Measurements from ENCODE around the gene USP10. TPM values are rescaled to one million over a fixed set of nuclear protein-coding genes. Genes with fewer than 3 reads are reported as not detected.

The USP10 gene
- total RNA-seq, 4 donors from 2014 or later = 49.1 to 70.2 (median 60.0) TPM

- WGBS, 2 donors (ENCODE audit: low coverage in 1 of 2) = 68 to 70% methylated on average over 4 to 7 of the region's 7 CpGs
- peaks cover 0 to 100% of the 10 kb centered on the region in 2 donors for H3K36me3 ChIP-seq
- no peak overlapping the region for H3K4me3 ChIP-seq
- no peak for ATAC-seq
- H3K27ac ChIP-seq = no peak overlapping the region
- H3K9me3 ChIP-seq = no peaks in the 10 kb centered on the region
- H3K27me3 ChIP-seq = no peaks in the 10 kb centered on the region
- no peak for TF ChIP-seq CTCF (IDR thresholded peaks at IDR 0.05)
- no peak for TF ChIP-seq POLR2AphosphoS5 (IDR thresholded peaks at IDR 0.05)
- TF ChIP-seq EP300 (IDR thresholded peaks at IDR 0.05) = no peak
- no peak for TF ChIP-seq POLR2A (IDR thresholded peaks at IDR 0.05)
- H3K4me1 ChIP-seq = no peaks in the 10 kb centered on the region
Measured at GRCh38 chr16:84660973-84661372, 38.8 kb upstream of the USP10 start.

- TF ChIP-seq POLR2A (IDR thresholded peaks at IDR 0.05) (no peak), EP300 (IDR thresholded peaks at IDR 0.05) (no peak), CTCF (IDR thresholded peaks at IDR 0.05) (no peak), POLR2AphosphoS5 (IDR thresholded peaks at IDR 0.05) (no peak)
- Histone ChIP-seq H3K4me3 (no peak overlapping the region), H3K27me3 (no peaks in the 10 kb centered on the region), H3K9me3 (no peaks in the 10 kb centered on the region), H3K27ac (no peak overlapping the region), H3K36me3 (peaks cover 0 to 100% of the 10 kb centered on the region in 2 donors), H3K4me1 (no peaks in the 10 kb centered on the region)
- WGBS, 2 donors (ENCODE audit: low coverage in 1 of 2) = 90 to 95% methylated on average over 6 to 8 of the region's 51 CpGs
- ATAC-seq = no peak
Measured at GRCh38 chr16:84661418-84662060, 38.3 kb upstream of the USP10 start.

- WGBS, 2 donors (ENCODE audit: low coverage in 1 of 2) = 86 to 87% methylated on average over 6 to 9 of the region's 9 CpGs
- no peak for ATAC-seq
Measured at GRCh38 chr16:84662471-84662870, 37.3 kb upstream of the USP10 start.

GRCh38 chr16:84663433-84664101 lies 36.2 kb upstream of the USP10 start:
- H3K27ac ChIP-seq = no peak overlapping the region
- TF ChIP-seq POLR2AphosphoS5 (IDR thresholded peaks at IDR 0.05) = no peak
- no peak for TF ChIP-seq EP300 (IDR thresholded peaks at IDR 0.05)
- no peak for TF ChIP-seq POLR2A (IDR thresholded peaks at IDR 0.05)
- TF ChIP-seq CTCF (IDR thresholded peaks at IDR 0.05) = no peak
- H3K4me1 ChIP-seq = no peaks in the 10 kb centered on the region
- H3K9me3 ChIP-seq = no peaks in the 10 kb centered on the region
- WGBS, 2 donors (ENCODE audit: low coverage in 1 of 2) = 54 to 64% methylated on average over 6 to 9 of the region's 9 CpGs
- H3K4me3 ChIP-seq = no peak overlapping the region
- no peaks in the 10 kb centered on the region for H3K27me3 ChIP-seq
- ATAC-seq = no peak
- peaks cover 0 to 93% of the 10 kb centered on the region in 2 donors for H3K36me3 ChIP-seq

More at GRCh38 chr16:84662471-84662870, 37.3 kb upstream of the USP10 start:
- H3K36me3 ChIP-seq = peaks cover 0 to 95% of the 10 kb centered on the region in 2 donors
- TF ChIP-seq EP300 (IDR thresholded peaks at IDR 0.05) = no peak
- H3K4me3 ChIP-seq = no peak overlapping the region
- no peaks in the 10 kb centered on the region for H3K27me3 ChIP-seq
- no peaks in the 10 kb centered on the region for H3K4me1 ChIP-seq
- H3K27ac ChIP-seq = no peak overlapping the region
- H3K9me3 ChIP-seq = no peaks in the 10 kb centered on the region

- 75 to 79% methylated on average over 2 of the region's 2 CpGs for WGBS, 2 donors (ENCODE audit: low coverage in 1 of 2)
- no peak for ATAC-seq
Measured at GRCh38 chr16:84665359-84665758, 34.4 kb upstream of the USP10 start.

GRCh38 chr16:84665843-84666242 lies 34.0 kb upstream of the USP10 start:
- Histone ChIP-seq H3K27ac (no peak overlapping the region), H3K27me3 (no peaks in the 10 kb centered on the region), H3K9me3 (no peaks in the 10 kb centered on the region), H3K36me3 (peaks cover 0 to 72% of the 10 kb centered on the region in 2 donors), H3K4me3 (no peak overlapping the region), H3K4me1 (no peaks in the 10 kb centered on the region)
- WGBS, 2 donors (ENCODE audit: low coverage in 1 of 2) = 78% methylated on average over 6 of the region's 7 CpGs; no CpG with 5 or more reads in 1 of the 2 donors
- ATAC-seq = no peak
- no peak for TF ChIP-seq CTCF (IDR thresholded peaks at IDR 0.05)
- TF ChIP-seq EP300 (IDR thresholded peaks at IDR 0.05) = no peak
- TF ChIP-seq POLR2A (IDR thresholded peaks at IDR 0.05) = no peak
- no peak for TF ChIP-seq POLR2AphosphoS5 (IDR thresholded peaks at IDR 0.05)

More at GRCh38 chr16:84665359-84665758, 34.4 kb upstream of the USP10 start:
- TF ChIP-seq EP300 (IDR thresholded peaks at IDR 0.05) = no peak
- H3K36me3 ChIP-seq = peaks cover 0 to 77% of the 10 kb centered on the region in 2 donors
- no peaks in the 10 kb centered on the region for H3K4me1 ChIP-seq
- no peak overlapping the region for H3K4me3 ChIP-seq
- no peaks in the 10 kb centered on the region for H3K9me3 ChIP-seq
- H3K27ac ChIP-seq = no peak overlapping the region
- no peaks in the 10 kb centered on the region for H3K27me3 ChIP-seq
